GM12878 (cell line): ENCODE results near the gene SNAP47.

Experiments
- CBX3 ChIP-seq: fragments of 200-600 bp; sonication (generic); IDR thresholded peaks from 2 replicates; pipeline ENCODE4 v1.6.1; 2016; ENCODE audit warnings: low read depth, borderline replicate concordance
- FOXM1 ChIP-seq: IDR thresholded peaks from 2 replicates; pipeline ENCODE4 v1.6.1; 2012; ENCODE audit warnings: low read depth, mild to moderate bottlenecking, inconsistent platforms, low read length, moderate library complexity
- NFIC ChIP-seq: IDR thresholded peaks from 2 replicates; pipeline ENCODE4 v1.6.1; 2012; ENCODE audit warnings: low read depth, mild to moderate bottlenecking, inconsistent platforms, low read length, moderate library complexity

- TF ChIP-seq CBX3 (no peak), NFIC (no peak), FOXM1 (no peak)
Observed at GRCh38 chr1:227799756-227800155, 64.5 kb downstream of the SNAP47 start.
